ENCODE results near the gene NDST1. TPM values are rescaled to one million over a fixed set of nuclear protein-coding genes. Genes with fewer than 3 reads are reported as not detected.

Gene NDST1
- total RNA-seq, 4 donors from 2014 or later = 58.3 to 146 (median 72.1) TPM

DNA sequence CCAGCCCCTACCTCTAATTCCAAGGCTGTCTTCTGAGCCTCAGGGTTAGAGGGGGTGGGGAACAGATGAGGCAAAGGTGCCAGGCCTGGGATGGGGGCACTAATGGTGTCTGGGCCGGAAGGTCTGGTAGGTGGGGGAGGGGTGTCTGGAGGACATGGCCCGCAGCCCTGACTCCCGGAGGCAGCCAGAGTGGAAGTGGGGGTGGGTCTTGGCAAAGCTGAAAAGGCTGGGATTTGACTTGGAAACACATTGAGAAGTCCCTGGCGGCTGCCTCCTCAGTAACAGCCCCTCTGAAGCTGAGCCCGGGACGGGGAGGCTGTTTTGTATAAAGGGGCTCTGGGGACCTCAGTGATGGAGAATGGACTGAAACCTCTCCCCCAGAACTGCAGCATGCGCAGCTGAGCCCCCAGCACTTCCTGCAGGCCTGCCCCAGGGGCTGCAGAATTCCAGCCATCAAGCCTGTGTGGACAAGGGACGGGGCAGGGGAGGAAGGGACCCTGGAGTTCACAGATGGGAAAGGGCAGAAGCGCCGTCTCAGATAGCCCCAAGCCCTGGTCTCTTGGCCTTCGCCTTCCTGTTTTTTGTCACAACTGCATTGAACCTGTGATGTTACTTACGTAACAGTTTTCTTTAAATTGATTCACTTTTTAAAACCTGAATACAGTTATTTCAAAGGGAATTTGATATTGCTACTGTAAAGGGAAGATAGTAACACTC, 83.2 kb downstream of the NDST1 start:
- Histone ChIP-seq H3K27ac (peak overlapping the region in 2 of 4 donors; percentile 57 to 61), H3K4me1 (peaks cover 0 to 47% (median 19%) of the 10 kb centered on the region in 3 donors), H3K27me3 (no peaks in the 10 kb centered on the region), H3K4me3 (no peak overlapping the region), H3K9me3 (no peaks in the 10 kb centered on the region), H3K36me3 (no peaks in the 10 kb centered on the region)
- WGBS, 2 donors (ENCODE audit: low coverage in 1 of 2) = 38 to 71% methylated on average over 6 to 12 of the region's 12 CpGs
- TF ChIP-seq, protein P1, sequence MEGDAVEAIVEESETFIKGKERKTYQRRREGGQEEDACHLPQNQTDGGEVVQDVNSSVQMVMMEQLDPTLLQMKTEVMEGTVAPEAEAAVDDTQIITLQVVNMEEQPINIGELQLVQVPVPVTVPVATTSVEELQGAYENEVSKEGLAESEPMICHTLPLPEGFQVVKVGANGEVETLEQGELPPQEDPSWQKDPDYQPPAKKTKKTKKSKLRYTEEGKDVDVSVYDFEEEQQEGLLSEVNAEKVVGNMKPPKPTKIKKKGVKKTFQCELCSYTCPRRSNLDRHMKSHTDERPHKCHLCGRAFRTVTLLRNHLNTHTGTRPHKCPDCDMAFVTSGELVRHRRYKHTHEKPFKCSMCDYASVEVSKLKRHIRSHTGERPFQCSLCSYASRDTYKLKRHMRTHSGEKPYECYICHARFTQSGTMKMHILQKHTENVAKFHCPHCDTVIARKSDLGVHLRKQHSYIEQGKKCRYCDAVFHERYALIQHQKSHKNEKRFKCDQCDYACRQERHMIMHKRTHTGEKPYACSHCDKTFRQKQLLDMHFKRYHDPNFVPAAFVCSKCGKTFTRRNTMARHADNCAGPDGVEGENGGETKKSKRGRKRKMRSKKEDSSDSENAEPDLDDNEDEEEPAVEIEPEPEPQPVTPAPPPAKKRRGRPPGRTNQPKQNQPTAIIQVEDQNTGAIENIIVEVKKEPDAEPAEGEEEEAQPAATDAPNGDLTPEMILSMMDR (IDR thresholded peaks at IDR 0.05) = no peak
- no peak for TF ChIP-seq POLR2A (IDR thresholded peaks at IDR 0.05)
- TF ChIP-seq POLR2AphosphoS5 (IDR thresholded peaks at IDR 0.05) = no peak
- no peak for TF ChIP-seq EP300 (IDR thresholded peaks at IDR 0.05)
- no peak for ATAC-seq

DNA sequence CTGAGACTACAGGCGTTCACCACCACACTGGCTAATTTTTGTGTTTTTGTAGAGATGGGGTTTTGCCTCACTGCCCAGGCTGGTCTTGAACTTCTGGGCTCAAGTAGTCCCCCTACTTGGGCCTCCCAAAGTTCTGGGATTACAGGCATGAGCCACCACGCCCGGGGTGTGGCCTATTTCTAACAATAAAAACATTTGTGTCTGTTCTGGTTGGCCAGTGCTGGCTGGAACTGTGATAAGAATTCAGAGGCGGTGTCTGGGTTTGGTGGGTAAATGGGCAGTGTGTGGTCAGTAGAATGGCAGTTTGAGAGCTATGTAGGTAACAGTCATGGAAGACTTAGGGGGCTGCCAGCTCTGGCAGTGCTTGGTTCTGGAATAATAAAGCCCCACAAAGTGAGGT, 85.7 kb downstream of the NDST1 start:
- no peaks in the 10 kb centered on the region for H3K9me3 ChIP-seq
- H3K36me3 ChIP-seq = no peaks in the 10 kb centered on the region
- ATAC-seq = no peak
- TF ChIP-seq POLR2AphosphoS5 (IDR thresholded peaks at IDR 0.05) (no peak), EP300 (IDR thresholded peaks at IDR 0.05) (no peak), POLR2A (IDR thresholded peaks at IDR 0.05) (no peak)
- TF ChIP-seq, protein P1 (IDR thresholded peaks at IDR 0.05) = no peak
- peaks cover 0 to 47% (median 19%) of the 10 kb centered on the region in 3 donors for H3K4me1 ChIP-seq
- H3K4me3 ChIP-seq = no peak overlapping the region
- H3K27ac ChIP-seq = peak overlapping the region in 3 of 4 donors; percentile 6 to 46 (median 23)
- 89% methylated on average over 1 of the region's 4 CpGs; no CpG with 5 or more reads in 1 of the 2 donors for WGBS, 2 donors (ENCODE audit: low coverage in 1 of 2)
- H3K27me3 ChIP-seq = no peaks in the 10 kb centered on the region

DNA sequence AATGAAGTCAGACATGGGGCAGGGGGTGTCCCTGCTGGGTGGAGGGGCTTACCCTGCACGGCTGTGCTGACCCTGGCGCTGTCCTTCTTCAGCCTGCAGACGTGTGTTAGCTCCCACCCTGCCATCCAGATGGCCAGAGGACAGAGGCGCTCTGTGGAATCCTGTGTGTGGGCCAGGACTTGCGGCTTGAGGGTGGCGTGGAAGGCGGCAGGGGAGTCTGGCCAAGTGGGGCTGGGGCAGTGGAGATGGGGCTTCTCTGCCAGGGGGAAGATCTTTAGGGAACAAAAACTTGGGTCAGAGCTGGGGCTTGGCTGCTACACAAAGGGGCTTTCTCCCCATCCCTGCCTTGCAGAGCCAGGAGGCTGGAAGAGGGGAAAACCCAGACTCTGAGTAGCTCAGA, 86.1 kb downstream of the NDST1 start:
- peak overlapping the region in 3 of 4 donors; percentile 6 to 46 (median 23) for H3K27ac ChIP-seq

DNA sequence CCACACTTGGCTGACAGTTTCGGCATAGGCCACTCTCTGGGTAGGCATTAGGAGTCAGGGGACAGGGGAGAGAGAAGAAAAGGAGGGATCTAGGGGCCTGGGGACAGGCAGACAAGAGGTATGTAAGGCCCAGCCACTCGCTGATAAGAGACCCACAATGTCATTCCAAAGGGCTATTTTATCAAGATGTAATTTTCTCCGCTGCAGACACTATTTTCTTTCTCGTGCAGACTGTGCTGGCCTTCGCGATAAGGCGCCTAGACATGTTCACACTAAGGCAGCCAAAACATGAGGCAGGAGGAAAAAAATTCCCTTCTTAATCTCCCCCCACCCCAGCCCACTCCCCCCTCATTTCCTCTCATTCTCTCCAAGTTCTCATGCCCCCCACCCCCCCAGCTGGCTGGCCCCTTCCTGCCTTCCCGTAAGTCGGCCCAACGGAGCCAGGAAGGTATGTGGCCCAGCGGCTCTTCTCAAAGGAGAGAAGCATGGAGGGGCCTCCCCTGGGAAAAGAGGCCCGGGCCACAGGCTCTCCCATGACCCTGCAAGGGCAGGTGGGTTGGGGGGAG, 87.6 kb downstream of the NDST1 start:
- Histone ChIP-seq H3K27ac (peak overlapping the region in 2 of 4 donors; percentile 14 to 29), H3K36me3 (no peaks in the 10 kb centered on the region), H3K27me3 (no peaks in the 10 kb centered on the region), H3K9me3 (no peaks in the 10 kb centered on the region), H3K4me3 (no peak overlapping the region), H3K4me1 (peaks cover 0 to 47% (median 22%) of the 10 kb centered on the region in 3 donors)
- 38 to 87% methylated on average over 6 to 7 of the region's 12 CpGs for WGBS, 2 donors (ENCODE audit: low coverage in 1 of 2)
- peak; percentile 17 for ATAC-seq
- TF ChIP-seq POLR2AphosphoS5 (IDR thresholded peaks at IDR 0.05) (no peak), EP300 (IDR thresholded peaks at IDR 0.05) (no peak), POLR2A (IDR thresholded peaks at IDR 0.05) (no peak)
- TF ChIP-seq, protein P1 (IDR thresholded peaks at IDR 0.05) = no peak

More for the DNA sequence above, 86.1 kb downstream of the NDST1 start:
- no peaks in the 10 kb centered on the region for H3K36me3 ChIP-seq
- H3K27me3 ChIP-seq = no peaks in the 10 kb centered on the region
- no peak overlapping the region for H3K4me3 ChIP-seq
- no peaks in the 10 kb centered on the region for H3K9me3 ChIP-seq
- H3K4me1 ChIP-seq = peaks cover 0 to 47% (median 19%) of the 10 kb centered on the region in 3 donors
- ATAC-seq = no peak
- WGBS, 2 donors (ENCODE audit: low coverage in 1 of 2) = no CpG with 5 or more reads among the region's 7 CpGs
- TF ChIP-seq, protein P1 (IDR thresholded peaks at IDR 0.05) = no peak
- TF ChIP-seq POLR2A (IDR thresholded peaks at IDR 0.05) (no peak), POLR2AphosphoS5 (IDR thresholded peaks at IDR 0.05) (no peak), EP300 (IDR thresholded peaks at IDR 0.05) (no peak)
